ENCODE data around the gene ADGRA3. TPM values are rescaled to one million over a fixed set of nuclear protein-coding genes. Genes with fewer than 3 reads are reported as not detected.
"Not testable (repeated sequence)": the region's sequence is repeated elsewhere in the genome, so short reads cannot be mapped to it uniquely, and the experiment has no call there.

ADGRA3 gene
- polyA plus RNA-seq, 1 experiment: 10.6 TPM

- Histone ChIP-seq H3K4me3 (ENCODE audit: low read depth, low read length) (no peak overlapping the region), H3K36me3 (ENCODE audit: control insufficient read depth, insufficient read depth, low read length) (no peaks in the 10 kb centered on the region), H3K27me3 (ENCODE audit: control insufficient read depth, insufficient read depth, low read length) (no peaks in the 10 kb centered on the region)
- TF ChIP-seq CTCF (IDR thresholded peaks at IDR 0.05; ENCODE audit: insufficient read depth, low read depth, low read length): no peak
- no peak for DNase-seq (ENCODE audit: low read depth)
- ChIA-PET POLR2A (no interaction called here), CTCF (interaction anchor here (1.6 kb wide), 1 partner anchor 595 kb away, joined by 11 read pairs; no protein-coding TSS in a partner anchor)
Observed at GRCh38 chr4:22384154-22384553, 131.7 kb downstream of the ADGRA3 start.

GRCh38 chr4:22382216-22382615 is 133.7 kb downstream of the ADGRA3 start:
- H3K36me3 ChIP-seq (ENCODE audit: control insufficient read depth, insufficient read depth, low read length); DNase-seq (ENCODE audit: low read depth); POLR2A ChIA-PET; H3K4me3 ChIP-seq (ENCODE audit: low read depth, low read length); H3K27me3 ChIP-seq (ENCODE audit: control insufficient read depth, insufficient read depth, low read length): not testable (repeated sequence)
- CTCF ChIA-PET: interaction anchor here (1.2 kb wide), 1 partner anchor 14 kb away, joined by 3 read pairs; no protein-coding TSS in a partner anchor

GRCh38 chr4:22372986-22373385 is 142.9 kb downstream of the ADGRA3 start:
- Histone ChIP-seq H3K4me3 (ENCODE audit: low read depth, low read length) (no peak overlapping the region), H3K36me3 (ENCODE audit: control insufficient read depth, insufficient read depth, low read length) (no peaks in the 10 kb centered on the region), H3K27me3 (ENCODE audit: control insufficient read depth, insufficient read depth, low read length) (no peaks in the 10 kb centered on the region)
- DNase-seq (ENCODE audit: low read depth): no peak
- ChIA-PET POLR2A (no interaction called here), CTCF (interaction anchor here (0.9 to 1.7 kb wide), 5 partner anchors 15 to 584 kb away, joined by 3 to 5 read pairs (median 4); no protein-coding TSS in a partner anchor)
- TF ChIP-seq CTCF (IDR thresholded peaks at IDR 0.05; ENCODE audit: insufficient read depth, low read depth, low read length): no peak

- ChIA-PET POLR2A (no interaction called here), CTCF (interaction anchor here (0.6 to 2.2 kb wide), 4 partner anchors 12 to 780 kb away, joined by 3 to 9 read pairs (median 4); no protein-coding TSS in a partner anchor)
- TF ChIP-seq CTCF (IDR thresholded peaks at IDR 0.05; ENCODE audit: insufficient read depth, low read depth, low read length): no peak
- H3K27me3 ChIP-seq (ENCODE audit: control insufficient read depth, insufficient read depth, low read length): no peaks in the 10 kb centered on the region
- no peaks in the 10 kb centered on the region for H3K36me3 ChIP-seq (ENCODE audit: control insufficient read depth, insufficient read depth, low read length)
- DNase-seq (ENCODE audit: low read depth): no peak
- no peak overlapping the region for H3K4me3 ChIP-seq (ENCODE audit: low read depth, low read length)
Observed at GRCh38 chr4:22369901-22370562, 145.8 kb downstream of the ADGRA3 start.

- Histone ChIP-seq H3K36me3 (ENCODE audit: control insufficient read depth, insufficient read depth, low read length) (no peaks in the 10 kb centered on the region), H3K4me3 (ENCODE audit: low read depth, low read length) (no peak overlapping the region), H3K27me3 (ENCODE audit: control insufficient read depth, insufficient read depth, low read length) (no peaks in the 10 kb centered on the region)
- ChIA-PET POLR2A (no interaction called here), CTCF (no interaction called here)
- DNase-seq (ENCODE audit: low read depth): no peak
- TF ChIP-seq CTCF (IDR thresholded peaks at IDR 0.05; ENCODE audit: insufficient read depth, low read depth, low read length): no peak
Observed at GRCh38 chr4:22363787-22364186, 152.1 kb downstream of the ADGRA3 start.

GRCh38 chr4:22363036-22363435 is 152.8 kb downstream of the ADGRA3 start:
- Histone ChIP-seq H3K4me3 (ENCODE audit: low read depth, low read length) (no peak overlapping the region), H3K27me3 (ENCODE audit: control insufficient read depth, insufficient read depth, low read length) (no peaks in the 10 kb centered on the region), H3K36me3 (ENCODE audit: control insufficient read depth, insufficient read depth, low read length) (no peaks in the 10 kb centered on the region)
- DNase-seq (ENCODE audit: low read depth): no peak
- no peak for TF ChIP-seq CTCF (IDR thresholded peaks at IDR 0.05; ENCODE audit: insufficient read depth, low read depth, low read length)
- POLR2A ChIA-PET: no interaction called here
- CTCF ChIA-PET: no interaction called here

Data from BJ (cell line).